IMR-90 (cell line): Measurements from ENCODE around the gene ESD. TPM values are rescaled to one million over a fixed set of nuclear protein-coding genes. Genes with fewer than 3 reads are reported as not detected.

Experiments
- FOS ChIP-seq: fragments of 150-350 bp; IDR thresholded peaks from 2 replicates; pipeline ENCODE4 v1.6.1; 2016; ENCODE audit warnings: low read depth, low read length
- MXI1 ChIP-seq: IDR thresholded peaks from 2 replicates; pipeline ENCODE4 v1.6.1; 2012; ENCODE audit warnings: low read depth, mild to moderate bottlenecking, low read length, moderate library complexity, borderline replicate concordance
- NFE2L2 ChIP-seq: fragments of 150-350 bp; IDR thresholded peaks from 2 replicates; pipeline ENCODE4 v1.6.1; 2016; ENCODE audit warnings: low read depth, mild to moderate bottlenecking, low read length
- POLR2A ChIP-seq: IDR thresholded peaks from 2 replicates; pipeline ENCODE4 v1.6.1; 2012; ENCODE audit warnings: mild to moderate bottlenecking, low read depth, low read length
- polyA plus RNA-seq, 3 experiments: library from polyadenylated mRNA; depleted of rRNA; stranded (reverse); fragments of >200 nt; gene quantifications; 2 replicates each; pipeline ENCODE4 v1.2.3, GENCODE V29; 2012; ENCODE audit warnings: low replicate concordance in 1 of 3
- total RNA-seq: library from RNA; depleted of rRNA; stranded (reverse); fragments of >200 nt; gene quantifications from 2 replicates; pipeline ENCODE4 v1.2.3, GENCODE V29; 2012
- TF ChIP-seq, protein P1 (sequence below): fragments of 150-350 bp; IDR thresholded peaks from 2 replicates; pipeline ENCODE4 v1.6.1; 2016; ENCODE audit warnings: low read depth, mild to moderate bottlenecking, low read length, moderate library complexity, borderline replicate concordance
- TF ChIP-seq, protein P2 (sequence below): fragments of 150-350 bp; IDR thresholded peaks from 2 replicates; pipeline ENCODE4 v1.6.1; 2017; ENCODE audit warnings: mild to moderate bottlenecking, antibody characterized with exemption, low read length, low read depth

The ESD gene
- total and polyA plus RNA-seq, 2 of the 4 experiments (the other 2 are of a cell fraction) = 90.4 to 135 TPM

DNA sequence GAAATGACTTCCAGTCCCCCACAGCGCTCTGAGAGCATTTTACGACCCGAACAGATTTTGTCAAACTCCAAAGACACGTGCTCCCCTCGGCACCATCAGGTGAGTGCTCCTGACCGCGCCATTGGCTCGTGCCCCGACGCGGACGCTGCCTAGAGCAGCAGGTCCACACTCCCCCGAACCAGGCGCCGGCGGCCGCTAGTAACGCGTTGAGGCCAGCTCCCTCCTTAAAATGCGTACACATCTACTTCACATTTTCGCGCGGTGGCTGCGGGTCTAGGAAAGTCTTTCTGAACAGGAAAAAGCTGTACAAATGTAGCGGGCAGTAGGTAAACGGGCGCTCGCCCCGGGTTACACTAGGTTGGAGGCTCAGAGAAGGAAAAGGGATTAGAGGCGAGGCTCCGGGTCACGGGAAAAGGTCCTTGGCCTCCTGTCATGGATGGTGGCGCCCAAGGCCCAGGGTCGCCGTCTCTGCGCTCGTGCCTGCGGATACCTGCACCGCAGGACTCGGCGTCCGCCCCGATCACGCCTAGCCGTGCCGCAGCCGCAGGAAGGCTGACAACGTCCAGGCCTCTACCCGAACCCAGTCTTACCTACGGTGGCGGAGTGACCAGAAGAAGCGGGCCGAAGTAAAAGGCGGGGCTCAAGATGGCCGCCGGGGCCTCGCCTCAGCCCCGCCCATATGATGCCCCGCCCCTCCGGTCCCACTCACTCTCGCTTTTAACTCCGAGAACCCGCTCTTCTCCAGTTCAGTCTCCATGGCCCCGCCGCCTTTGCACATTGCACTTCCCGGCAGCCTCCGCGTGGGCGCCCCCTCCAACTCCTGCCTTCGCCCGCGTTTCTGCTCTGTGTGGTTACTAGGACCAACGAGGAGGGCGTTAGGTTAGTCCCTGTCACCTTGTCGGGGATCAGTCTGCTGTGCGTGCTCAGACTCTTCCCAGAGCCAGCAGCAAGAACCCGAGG, at the start of gene ESD (continued):
- TF ChIP-seq, protein P1, sequence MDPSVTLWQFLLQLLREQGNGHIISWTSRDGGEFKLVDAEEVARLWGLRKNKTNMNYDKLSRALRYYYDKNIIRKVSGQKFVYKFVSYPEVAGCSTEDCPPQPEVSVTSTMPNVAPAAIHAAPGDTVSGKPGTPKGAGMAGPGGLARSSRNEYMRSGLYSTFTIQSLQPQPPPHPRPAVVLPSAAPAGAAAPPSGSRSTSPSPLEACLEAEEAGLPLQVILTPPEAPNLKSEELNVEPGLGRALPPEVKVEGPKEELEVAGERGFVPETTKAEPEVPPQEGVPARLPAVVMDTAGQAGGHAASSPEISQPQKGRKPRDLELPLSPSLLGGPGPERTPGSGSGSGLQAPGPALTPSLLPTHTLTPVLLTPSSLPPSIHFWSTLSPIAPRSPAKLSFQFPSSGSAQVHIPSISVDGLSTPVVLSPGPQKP = no peak
- TF ChIP-seq NFE2L2 (no peak), POLR2A (0 out of 2 replicates have a peak, but pooled peaks have one; percentile 36), MXI1 (peak; percentile 42), FOS (no peak)
- TF ChIP-seq, protein P2, sequence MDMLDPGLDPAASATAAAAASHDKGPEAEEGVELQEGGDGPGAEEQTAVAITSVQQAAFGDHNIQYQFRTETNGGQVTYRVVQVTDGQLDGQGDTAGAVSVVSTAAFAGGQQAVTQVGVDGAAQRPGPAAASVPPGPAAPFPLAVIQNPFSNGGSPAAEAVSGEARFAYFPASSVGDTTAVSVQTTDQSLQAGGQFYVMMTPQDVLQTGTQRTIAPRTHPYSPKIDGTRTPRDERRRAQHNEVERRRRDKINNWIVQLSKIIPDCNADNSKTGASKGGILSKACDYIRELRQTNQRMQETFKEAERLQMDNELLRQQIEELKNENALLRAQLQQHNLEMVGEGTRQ = peak; percentile 88
